Measurements from ENCODE around the gene TULP4.
"Not testable (repeated sequence)": the region's sequence is repeated elsewhere in the genome, so short reads cannot be mapped to it uniquely, and the experiment has no call there.

Gene TULP4

GRCh38 chr6:158328952-158329351 lies 16.7 kb downstream of the TULP4 start:
- DNase-seq (ENCODE audit: low read depth): no peak

- DNase-seq (ENCODE audit: low read depth): no peak
Measured at GRCh38 chr6:158329531-158329930, 17.3 kb downstream of the TULP4 start.

- DNase-seq (ENCODE audit: low read depth): no peak
Measured at GRCh38 chr6:158330016-158330415, 17.8 kb downstream of the TULP4 start.

GRCh38 chr6:158332237-158332636 lies 20.0 kb downstream of the TULP4 start:
- DNase-seq (ENCODE audit: low read depth): no peak

- DNase-seq (ENCODE audit: low read depth): no peak
Measured at GRCh38 chr6:158333094-158333493, 20.8 kb downstream of the TULP4 start.

- no peak for DNase-seq (ENCODE audit: low read depth)
Measured at GRCh38 chr6:158334534-158334933, 22.3 kb downstream of the TULP4 start.

GRCh38 chr6:158337332-158337731 lies 25.1 kb downstream of the TULP4 start:
- DNase-seq (ENCODE audit: low read depth): no peak

GRCh38 chr6:158338311-158339112 lies 26.2 kb downstream of the TULP4 start:
- no peak for DNase-seq (ENCODE audit: low read depth)

- DNase-seq (ENCODE audit: low read depth): not testable (repeated sequence)
Measured at GRCh38 chr6:158339197-158339596, 26.9 kb downstream of the TULP4 start.

- DNase-seq (ENCODE audit: low read depth): no peak
Measured at GRCh38 chr6:158340252-158340651, 28.0 kb downstream of the TULP4 start.

- DNase-seq (ENCODE audit: low read depth): no peak
Measured at GRCh38 chr6:158344534-158344933, 32.3 kb downstream of the TULP4 start.

GRCh38 chr6:158345444-158345843 lies 33.2 kb downstream of the TULP4 start:
- DNase-seq (ENCODE audit: low read depth): not testable (repeated sequence)

GRCh38 chr6:158347335-158347734 lies 35.1 kb downstream of the TULP4 start:
- DNase-seq (ENCODE audit: low read depth): no peak

- not testable (repeated sequence) for DNase-seq (ENCODE audit: low read depth)
Measured at GRCh38 chr6:158348737-158349504, 36.7 kb downstream of the TULP4 start.

GRCh38 chr6:158349505-158350275 lies 37.4 kb downstream of the TULP4 start:
- DNase-seq (ENCODE audit: low read depth): not testable (repeated sequence)

- not testable (repeated sequence) for DNase-seq (ENCODE audit: low read depth)
Measured at GRCh38 chr6:158350731-158351130, 38.5 kb downstream of the TULP4 start.

- DNase-seq (ENCODE audit: low read depth): no peak
Measured at GRCh38 chr6:158353883-158354877, 41.9 kb downstream of the TULP4 start.

GRCh38 chr6:158356586-158357546 lies 44.6 kb downstream of the TULP4 start:
- DNase-seq (ENCODE audit: low read depth): no peak

GRCh38 chr6:158357570-158358216 lies 45.4 kb downstream of the TULP4 start:
- no peak for DNase-seq (ENCODE audit: low read depth)

Data from stimulated activated CD8-positive, alpha-beta memory T cell treated with anti-CD3 and anti-CD28 coated beads, Interleukin-4, amount 100 ng/mL, for 24 hours (primary cell).